ENCODE measurements around the gene MTCL1.

Gene MTCL1

GRCh38 chr18:8705238-8705960 lies at the start of gene MTCL1:
Gene MTCL1 (plus strand): TSS chr18:8705556. CDS start chr18:8705661, 105 bp downstream.
- no peak for DNase-seq (ENCODE audit: low read depth)

GRCh38 chr18:8656232-8656631 lies 49.1 kb upstream of the MTCL1 start:
- DNase-seq (ENCODE audit: low read depth), result no peak

- no peak for DNase-seq (ENCODE audit: low read depth)
Measured at GRCh38 chr18:8657050-8657820, 48.1 kb upstream of the MTCL1 start.

- DNase-seq (ENCODE audit: low read depth), result no peak
Measured at GRCh38 chr18:8657873-8658470, 47.4 kb upstream of the MTCL1 start.

GRCh38 chr18:8658858-8659485 lies 46.4 kb upstream of the MTCL1 start:
- no peak for DNase-seq (ENCODE audit: low read depth)

GRCh38 chr18:8659609-8660242 lies 45.6 kb upstream of the MTCL1 start:
- DNase-seq (ENCODE audit: low read depth), result no peak

- no peak for DNase-seq (ENCODE audit: low read depth)
Measured at GRCh38 chr18:8660316-8660715, 45.0 kb upstream of the MTCL1 start.

- DNase-seq (ENCODE audit: low read depth), result no peak
Measured at GRCh38 chr18:8661754-8662559, 43.4 kb upstream of the MTCL1 start.

GRCh38 chr18:8662560-8663255 lies 42.6 kb upstream of the MTCL1 start:
- no peak for DNase-seq (ENCODE audit: low read depth)

- DNase-seq (ENCODE audit: low read depth), result no peak
Measured at GRCh38 chr18:8667846-8668245, 37.5 kb upstream of the MTCL1 start.

GRCh38 chr18:8668381-8668780 lies 37.0 kb upstream of the MTCL1 start:
- no peak for DNase-seq (ENCODE audit: low read depth)

- no peak for DNase-seq (ENCODE audit: low read depth)
Measured at GRCh38 chr18:8669571-8669970, 35.8 kb upstream of the MTCL1 start.

- no peak for DNase-seq (ENCODE audit: low read depth)
Measured at GRCh38 chr18:8673256-8674209, 31.8 kb upstream of the MTCL1 start.

GRCh38 chr18:8675057-8675456 lies 30.3 kb upstream of the MTCL1 start:
- DNase-seq (ENCODE audit: low read depth), result no peak

- no peak for DNase-seq (ENCODE audit: low read depth)
Measured at GRCh38 chr18:8681196-8681595, 24.2 kb upstream of the MTCL1 start.

- no peak for DNase-seq (ENCODE audit: low read depth)
Measured at GRCh38 chr18:8684577-8684976, 20.8 kb upstream of the MTCL1 start.

GRCh38 chr18:8685141-8685913 lies 20.0 kb upstream of the MTCL1 start:
- DNase-seq (ENCODE audit: low read depth), result no peak

GRCh38 chr18:8685914-8686216 lies 19.5 kb upstream of the MTCL1 start:
- DNase-seq (ENCODE audit: low read depth), result no peak

GRCh38 chr18:8686611-8687010 lies 18.7 kb upstream of the MTCL1 start:
- DNase-seq (ENCODE audit: low read depth), result no peak
